Sigmoid colon (tissue), 7 donors: Measurements from ENCODE around the gene GFOD2. TPM values are rescaled to one million over a fixed set of nuclear protein-coding genes. Genes with fewer than 3 reads are reported as not detected.

Experiments used
- DNase-seq: peaks from one replicate; pipeline ENCODE4 v3.0.0-alpha.2; 2019
- H3K27ac ChIP-seq, 4 donors: fragments of 200-600 bp; sonication (generic); one replicate each; pipeline ENCODE4 v1.5.1; 2016 to 2019; ENCODE audit warnings: mild to moderate bottlenecking in 1 of 4
- H3K27me3 ChIP-seq, 3 donors: fragments of 200-600 bp; sonication (generic); one replicate each; pipeline ENCODE4 v1.5.1; 2019; ENCODE audit warnings: mild to moderate bottlenecking in 1 of 3
- H3K36me3 ChIP-seq, 4 donors: fragments of 200-600 bp; sonication (generic); one replicate each; pipeline ENCODE4 v1.5.1; 2016 to 2019
- H3K4me1 ChIP-seq, 4 donors: fragments of 200-600 bp; sonication (generic); one replicate each; pipeline ENCODE4 v1.5.1; 2017 to 2019
- H3K4me3 ChIP-seq, 4 donors: fragments of 200-600 bp; sonication (generic); one replicate each; pipeline ENCODE4 v1.5.1; 2017 to 2019; ENCODE audit warnings: mild to moderate bottlenecking in 2 of 4, moderate library complexity in 1 of 4
- H3K9me3 ChIP-seq, 4 donors: fragments of 200-600 bp in 3 of 4; sonication (generic) in 3 of 4; one replicate each; pipeline versions ENCODE4 v1.5.1 to v1.6.1; 2013 to 2019
- EP300 ChIP-seq, 4 donors: sonication (generic); formaldehyde crosslinking; IDR thresholded peaks; one replicate each; pipeline ENCODE4 v1.6.1; 2017; ENCODE audit warnings: antibody characterized with exemption in 4 of 4
- POLR2A ChIP-seq, 2 donors: fragments of 450-650 bp; IDR thresholded peaks; one replicate each; pipeline ENCODE4 v1.6.1; 2016; ENCODE audit warnings: antibody characterized with exemption in 2 of 2, mild to moderate bottlenecking in 2 of 2, moderate library complexity in 2 of 2
- POLR2AphosphoS5 ChIP-seq, 4 donors: sonication (generic); formaldehyde crosslinking; IDR thresholded peaks; one replicate each; pipeline ENCODE4 v1.6.1; 2017; ENCODE audit warnings: antibody characterized with exemption in 4 of 4
- WGBS, 2 donors: extraction: QIAGEN DNeasy Blood & Tissue Kit; methylation state at CpG; one replicate each; pipeline ENCODE4 v1.1.7; 2013; 5-methylcytosine and 5-hydroxymethylcytosine counted together
- intact Hi-C: fragments of 100-400 bp; cut with DNase I; formaldehyde crosslinking; loops from one replicate; pipeline ENCODE4 v1.15.1; 2023
- polyA plus RNA-seq, 3 donors: library from polyadenylated mRNA; stranded (reverse); fragments of 200-250 nt; gene quantifications; one replicate each; pipeline ENCODE4 v1.2.3, GENCODE V29; 2013
- total RNA-seq, 4 donors: library from RNA; depleted of rRNA; stranded (reverse); fragments of >200 nt; gene quantifications; one replicate each; pipeline ENCODE4 v1.1.0, GENCODE V29; 2016
- TF ChIP-seq, protein P1 (sequence below), 4 experiments: fragments of 450-650 bp in 3 of 4; fragments of 200-600 bp in 1 of 4; IDR thresholded peaks; one replicate each; pipeline ENCODE4 v1.5.1; 2016 to 2019; ENCODE audit warnings: antibody characterized with exemption in 4 of 4, mild to moderate bottlenecking in 3 of 4, moderate library complexity in 2 of 4
- donor health status: healthy with polysubstance abuse.
- donor health status: Bipolar disorder and iron deficiency.
- donor health status: healthy.

Gene GFOD2
- total and polyA plus RNA-seq, 7 donors, result 8.1 to 19.5 (median 13.8) TPM

DNA sequence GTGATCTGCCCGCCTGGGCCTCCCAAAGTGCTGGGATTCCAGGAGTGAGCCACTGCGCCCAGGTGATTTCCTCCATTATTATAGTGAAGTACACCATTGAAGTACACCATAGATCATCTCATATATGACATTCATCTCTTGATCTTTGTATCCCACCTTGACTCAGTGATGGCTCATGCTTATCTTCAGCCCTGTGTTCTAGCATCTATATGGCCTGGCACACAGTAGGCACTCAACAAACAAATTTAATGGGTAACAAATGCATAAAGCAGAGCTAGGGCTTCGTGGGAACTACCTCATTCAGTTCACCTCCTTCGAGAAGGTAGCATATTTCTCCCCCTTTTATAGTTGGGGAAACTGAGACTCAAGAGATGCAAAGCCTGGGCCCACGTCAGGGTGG lies 53.5 kb downstream of the GFOD2 start:
- DNase-seq, result no peak
- intact Hi-C loops, result loop anchor here (5.0 kb wide), 2 partner anchors 118 to 183 kb away; partner anchors contain the start of genes AGRP and ATP6V0D1
- TF ChIP-seq, protein P1, sequence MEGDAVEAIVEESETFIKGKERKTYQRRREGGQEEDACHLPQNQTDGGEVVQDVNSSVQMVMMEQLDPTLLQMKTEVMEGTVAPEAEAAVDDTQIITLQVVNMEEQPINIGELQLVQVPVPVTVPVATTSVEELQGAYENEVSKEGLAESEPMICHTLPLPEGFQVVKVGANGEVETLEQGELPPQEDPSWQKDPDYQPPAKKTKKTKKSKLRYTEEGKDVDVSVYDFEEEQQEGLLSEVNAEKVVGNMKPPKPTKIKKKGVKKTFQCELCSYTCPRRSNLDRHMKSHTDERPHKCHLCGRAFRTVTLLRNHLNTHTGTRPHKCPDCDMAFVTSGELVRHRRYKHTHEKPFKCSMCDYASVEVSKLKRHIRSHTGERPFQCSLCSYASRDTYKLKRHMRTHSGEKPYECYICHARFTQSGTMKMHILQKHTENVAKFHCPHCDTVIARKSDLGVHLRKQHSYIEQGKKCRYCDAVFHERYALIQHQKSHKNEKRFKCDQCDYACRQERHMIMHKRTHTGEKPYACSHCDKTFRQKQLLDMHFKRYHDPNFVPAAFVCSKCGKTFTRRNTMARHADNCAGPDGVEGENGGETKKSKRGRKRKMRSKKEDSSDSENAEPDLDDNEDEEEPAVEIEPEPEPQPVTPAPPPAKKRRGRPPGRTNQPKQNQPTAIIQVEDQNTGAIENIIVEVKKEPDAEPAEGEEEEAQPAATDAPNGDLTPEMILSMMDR (IDR thresholded peaks at IDR 0.05), result no peak
- no peak for TF ChIP-seq EP300 (IDR thresholded peaks at IDR 0.05)
- no peak for TF ChIP-seq POLR2A (IDR thresholded peaks at IDR 0.05)
- no peak for TF ChIP-seq POLR2AphosphoS5 (IDR thresholded peaks at IDR 0.05)
- peak overlapping the region in 3 of 4 donors; percentile 77 to 99 (median 91) for H3K4me3 ChIP-seq
- 70 to 77% methylated on average over 5 of the region's 5 CpGs for WGBS, 2 donors
- H3K36me3 ChIP-seq, result peaks cover 6 to 18% (median 7%) of the 10 kb centered on the region in 4 donors
- H3K27me3 ChIP-seq, result no peaks in the 10 kb centered on the region
- H3K27ac ChIP-seq, result peak overlapping the region in 1 of 4 donors; percentile 95
- no peaks in the 10 kb centered on the region for H3K9me3 ChIP-seq
- H3K4me1 ChIP-seq, result peaks cover 0 to 41% (median 37%) of the 10 kb centered on the region in 4 donors

DNA sequence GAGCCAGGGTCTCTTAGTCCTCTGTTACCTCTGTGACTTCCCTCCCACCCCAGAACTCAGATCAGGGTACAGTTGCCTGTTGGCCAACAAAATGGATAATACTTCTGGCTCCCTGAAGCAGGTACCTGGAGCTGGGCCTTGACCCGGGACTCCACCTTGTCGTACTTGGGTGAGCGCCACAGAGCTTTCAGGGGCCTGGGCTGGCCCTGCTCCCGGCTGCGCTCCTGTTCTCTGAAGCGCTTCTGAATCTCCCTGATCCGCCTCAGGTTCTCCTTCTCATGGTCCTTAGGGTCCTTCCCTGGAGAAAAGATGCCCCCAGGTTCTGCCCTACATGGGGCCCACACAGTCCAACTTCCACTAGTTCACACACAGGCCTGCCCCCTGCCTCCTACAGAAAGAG lies 54.2 kb downstream of the GFOD2 start:
- Histone ChIP-seq H3K27me3 (no peaks in the 10 kb centered on the region), H3K4me1 (peaks cover 0 to 42% (median 37%) of the 10 kb centered on the region in 4 donors), H3K36me3 (peaks cover 6 to 18% (median 7%) of the 10 kb centered on the region in 4 donors), H3K9me3 (no peaks in the 10 kb centered on the region), H3K27ac (no peak overlapping the region), H3K4me3 (no peak overlapping the region)
- no peak for DNase-seq
- TF ChIP-seq POLR2AphosphoS5 (IDR thresholded peaks at IDR 0.05) (no peak), EP300 (IDR thresholded peaks at IDR 0.05) (no peak), POLR2A (IDR thresholded peaks at IDR 0.05) (no peak)
- TF ChIP-seq, protein P1 (IDR thresholded peaks at IDR 0.05), result no peak
- intact Hi-C loops, result loop anchor here (5.0 kb wide), 2 partner anchors 118 to 183 kb away; partner anchors contain the start of genes AGRP and ATP6V0D1
- 95 to 98% methylated on average over 7 of the region's 7 CpGs for WGBS, 2 donors

DNA sequence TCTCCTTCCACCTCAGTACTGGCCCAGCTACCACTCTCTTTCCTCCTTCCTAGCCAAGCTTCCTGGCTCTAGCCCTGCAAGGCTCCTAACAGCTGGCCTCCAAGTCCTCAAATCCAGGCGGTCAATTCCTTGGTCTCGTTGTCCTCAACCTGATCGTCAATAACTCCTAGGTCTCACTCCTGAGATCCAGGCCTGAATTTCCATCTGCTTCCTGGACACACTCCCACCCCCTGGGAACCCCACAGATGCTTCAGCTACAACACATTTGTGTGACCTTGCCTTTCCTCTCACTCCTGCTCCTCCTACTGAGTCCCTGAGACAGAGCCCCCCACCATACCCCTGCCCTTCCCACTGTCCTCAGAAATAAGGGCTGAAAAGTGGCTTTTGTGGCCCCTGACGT lies 54.9 kb downstream of the GFOD2 start:
- no peak for TF ChIP-seq EP300 (IDR thresholded peaks at IDR 0.05)
- no peak for TF ChIP-seq POLR2AphosphoS5 (IDR thresholded peaks at IDR 0.05)
- no peak for TF ChIP-seq POLR2A (IDR thresholded peaks at IDR 0.05)
- TF ChIP-seq, protein P1 (IDR thresholded peaks at IDR 0.05), result no peak
- Histone ChIP-seq H3K4me1 (peaks cover 0 to 48% (median 41%) of the 10 kb centered on the region in 4 donors), H3K27me3 (no peaks in the 10 kb centered on the region), H3K9me3 (no peaks in the 10 kb centered on the region), H3K36me3 (peaks cover 6 to 18% (median 7%) of the 10 kb centered on the region in 4 donors), H3K27ac (no peak overlapping the region), H3K4me3 (no peak overlapping the region)
- WGBS, 2 donors, result 92% methylated on average over 4 of the region's 4 CpGs
- DNase-seq, result no peak
- intact Hi-C loops, result no loop called here

DNA sequence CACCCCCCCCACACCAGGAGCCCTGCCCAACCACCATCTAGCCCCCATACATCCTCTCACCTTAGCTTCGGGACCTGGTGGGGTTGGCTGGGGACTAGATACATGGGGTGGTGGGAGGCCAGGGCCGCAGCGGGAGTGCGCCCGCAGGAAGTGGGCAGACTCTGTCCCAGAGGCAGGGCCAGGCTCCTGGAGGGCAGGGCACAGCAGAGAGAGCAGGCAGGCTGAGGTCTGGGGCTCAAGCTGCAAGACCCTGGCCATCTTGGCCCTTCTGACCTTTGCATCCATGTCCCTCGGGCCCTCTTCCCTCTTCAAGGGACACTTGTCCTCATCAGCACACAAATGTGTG lies 55.3 kb downstream of the GFOD2 start:
- TF ChIP-seq EP300 (IDR thresholded peaks at IDR 0.05), result no peak
- TF ChIP-seq POLR2A (IDR thresholded peaks at IDR 0.05), result no peak
- TF ChIP-seq, protein P1 (IDR thresholded peaks at IDR 0.05), result no peak
- no peak for TF ChIP-seq POLR2AphosphoS5 (IDR thresholded peaks at IDR 0.05)
- 93 to 95% methylated on average over 6 of the region's 6 CpGs for WGBS, 2 donors
- intact Hi-C loops, result no loop called here
- Histone ChIP-seq H3K27me3 (no peaks in the 10 kb centered on the region), H3K27ac (no peak overlapping the region), H3K4me1 (peaks cover 0 to 52% (median 45%) of the 10 kb centered on the region in 4 donors), H3K9me3 (no peaks in the 10 kb centered on the region), H3K4me3 (no peak overlapping the region), H3K36me3 (peaks cover 6 to 18% (median 7%) of the 10 kb centered on the region in 4 donors)
- DNase-seq, result peak; percentile 67
